ENCODE data around the gene ACOX3.
"Not testable (repeated sequence)": the region's sequence is repeated elsewhere in the genome, so short reads cannot be mapped to it uniquely, and the experiment has no call there.

The ACOX3 gene

DNA sequence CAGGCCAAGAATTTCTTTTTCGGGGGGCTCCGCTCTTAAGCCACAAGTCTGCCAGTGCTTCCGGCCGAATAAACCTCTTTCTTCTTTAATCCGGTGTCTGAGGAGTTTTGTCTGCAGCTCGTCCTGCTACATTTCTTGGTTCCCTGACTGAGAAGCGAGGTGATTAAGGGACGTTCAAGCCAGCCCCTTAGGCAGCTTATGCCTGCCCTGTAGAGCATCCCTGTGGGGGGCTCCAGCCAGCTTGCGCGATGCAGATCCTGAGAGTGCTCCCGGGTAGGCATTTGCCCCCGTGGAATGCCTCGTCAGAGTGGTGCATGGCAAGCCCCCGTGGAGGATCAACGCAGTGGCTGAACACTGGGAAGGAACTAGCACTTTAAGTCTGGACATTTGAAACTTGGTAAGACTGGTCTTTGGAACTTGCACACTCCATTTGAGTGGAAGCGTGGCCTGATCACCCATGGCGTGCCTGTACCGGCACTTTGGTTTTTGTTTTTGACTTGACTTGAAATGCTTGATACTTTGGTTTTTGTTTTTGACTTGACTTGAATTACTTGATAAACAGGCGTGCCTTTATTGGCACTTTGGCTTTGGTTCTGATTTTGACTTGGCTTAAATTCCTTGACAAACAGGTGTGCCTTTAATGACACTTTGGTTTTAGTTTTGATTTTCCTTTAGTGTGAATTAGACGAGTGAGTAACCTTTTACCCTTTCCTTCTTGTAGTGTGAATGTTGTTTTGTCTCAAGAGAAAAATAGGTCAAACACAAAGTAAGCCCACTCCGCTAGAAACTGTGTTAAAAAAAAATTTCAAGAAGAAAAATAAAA is 6.1 kb downstream of the ACOX3 start:
- DNase-seq (ENCODE audit: low read depth, low spot score) = no peak

GRCh38 chr4:8433136-8433535 is 7.4 kb downstream of the ACOX3 start:
- no peak for DNase-seq (ENCODE audit: low read depth, low spot score)

- no peak for DNase-seq (ENCODE audit: low read depth, low spot score)
Observed at GRCh38 chr4:8431553-8431952, 9.0 kb downstream of the ACOX3 start.

- DNase-seq (ENCODE audit: low read depth, low spot score) = peak; percentile 75
Observed at GRCh38 chr4:8428288-8429097, 12.0 kb downstream of the ACOX3 start.

GRCh38 chr4:8427761-8428287 is 12.7 kb downstream of the ACOX3 start:
- no peak for DNase-seq (ENCODE audit: low read depth, low spot score)

- DNase-seq (ENCODE audit: low read depth, low spot score) = no peak
Observed at GRCh38 chr4:8427262-8427661, 13.3 kb downstream of the ACOX3 start.

GRCh38 chr4:8422786-8423185 is 17.7 kb downstream of the ACOX3 start:
- DNase-seq (ENCODE audit: low read depth, low spot score) = no peak

- no peak for DNase-seq (ENCODE audit: low read depth, low spot score)
Observed at GRCh38 chr4:8422327-8422726, 18.2 kb downstream of the ACOX3 start.

DNA sequence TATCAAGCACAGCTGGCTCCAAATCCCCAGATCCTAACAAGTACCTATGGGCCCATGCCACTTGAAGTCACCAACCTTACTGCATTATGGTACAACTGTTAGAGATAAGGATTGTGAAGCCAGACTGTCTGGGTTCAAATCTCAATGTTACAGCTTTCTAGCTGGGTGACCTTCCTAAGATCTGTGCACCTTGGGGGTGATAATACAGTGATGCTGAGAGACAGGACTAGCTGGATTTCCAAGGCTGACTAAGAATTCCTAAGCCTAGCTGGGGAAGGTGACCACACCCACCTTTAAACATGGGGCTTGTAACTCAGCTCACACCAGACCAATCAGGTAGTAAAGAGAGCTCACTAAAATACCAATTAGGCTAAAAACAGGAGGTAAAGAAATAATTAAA is 20.4 kb downstream of the ACOX3 start:
- DNase-seq (ENCODE audit: low read depth, low spot score) = not testable (repeated sequence)

- no peak for DNase-seq (ENCODE audit: low read depth, low spot score)
Observed at GRCh38 chr4:8419222-8420041, 21.1 kb downstream of the ACOX3 start.

DNA sequence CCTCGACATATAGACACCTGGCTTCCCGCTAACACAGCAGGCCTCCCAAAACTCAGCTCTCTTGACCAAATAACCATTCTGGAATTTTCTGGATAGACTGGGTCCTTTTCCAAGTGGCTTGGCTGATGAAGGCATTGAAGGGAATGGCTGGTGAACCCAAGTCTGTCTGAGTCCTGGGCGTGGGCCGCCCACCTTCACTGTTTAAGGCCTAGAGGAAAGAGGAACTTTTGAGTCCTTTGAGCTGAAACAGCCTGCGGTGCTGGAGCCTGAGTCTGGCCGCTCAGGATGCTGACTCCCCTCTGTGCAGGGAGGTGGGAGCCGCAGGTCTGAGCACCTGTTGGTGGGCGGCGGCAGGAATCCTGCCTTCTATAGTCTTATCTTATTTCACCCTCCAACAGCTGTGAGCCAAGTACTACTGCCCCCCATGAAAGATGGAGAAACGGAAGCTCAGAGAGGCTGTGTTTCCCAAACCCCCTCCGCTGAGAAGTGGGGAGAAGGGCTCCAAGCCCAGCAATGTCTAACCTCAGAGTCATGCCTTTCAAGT is 23.4 kb downstream of the ACOX3 start:
- no peak for DNase-seq (ENCODE audit: low read depth, low spot score)

- DNase-seq (ENCODE audit: low read depth, low spot score) = no peak
Observed at GRCh38 chr4:8414377-8414776, 26.1 kb downstream of the ACOX3 start.

GRCh38 chr4:8412288-8412687 is 28.2 kb downstream of the ACOX3 start:
- DNase-seq (ENCODE audit: low read depth, low spot score) = no peak

DNA sequence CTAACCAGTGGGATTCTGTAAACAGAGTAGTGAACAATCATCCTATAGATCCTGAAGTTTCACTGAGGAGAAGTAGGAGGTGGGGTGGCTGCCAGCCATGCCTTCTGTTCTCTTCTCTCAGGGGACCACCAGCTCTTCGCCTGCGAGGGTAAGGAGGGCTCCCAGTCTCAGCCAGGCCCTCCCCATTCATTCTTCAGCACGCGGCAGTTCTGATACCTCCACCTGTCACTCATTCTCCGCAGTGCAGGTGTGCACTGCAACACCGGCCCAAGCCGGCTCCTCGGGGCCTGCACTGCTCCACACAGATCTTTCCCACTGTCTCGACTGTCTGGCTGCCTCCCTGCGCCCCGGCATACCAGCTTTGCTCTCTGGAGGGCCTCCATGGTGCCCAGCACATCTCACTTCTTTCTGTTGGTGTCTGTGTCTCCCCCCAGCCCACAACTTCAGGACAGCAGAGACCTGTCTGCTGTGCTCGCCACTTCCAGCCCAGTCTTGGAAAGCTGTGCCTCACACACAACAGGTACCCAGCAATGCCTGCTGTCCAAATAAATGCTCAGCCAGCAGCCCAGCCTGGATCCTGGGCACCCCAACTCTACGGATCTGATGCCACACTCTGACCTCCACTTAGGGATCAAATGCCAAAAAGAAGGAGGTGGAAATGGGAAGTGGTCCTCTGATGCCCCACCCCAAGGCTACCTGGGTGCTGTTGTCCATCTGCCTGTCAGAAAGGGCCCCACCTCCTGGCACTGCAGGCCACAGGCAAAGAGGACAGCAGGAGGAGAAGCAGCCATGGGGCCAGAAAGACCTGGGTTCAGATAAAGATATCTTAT is 29.0 kb downstream of the ACOX3 start:
- DNase-seq (ENCODE audit: low read depth, low spot score) = no peak

- peak; percentile 52 for DNase-seq (ENCODE audit: low read depth, low spot score)
Observed at GRCh38 chr4:8410641-8411271, 29.8 kb downstream of the ACOX3 start.

- DNase-seq (ENCODE audit: low read depth, low spot score) = no peak
Observed at GRCh38 chr4:8410066-8410625, 30.4 kb downstream of the ACOX3 start.

DNA sequence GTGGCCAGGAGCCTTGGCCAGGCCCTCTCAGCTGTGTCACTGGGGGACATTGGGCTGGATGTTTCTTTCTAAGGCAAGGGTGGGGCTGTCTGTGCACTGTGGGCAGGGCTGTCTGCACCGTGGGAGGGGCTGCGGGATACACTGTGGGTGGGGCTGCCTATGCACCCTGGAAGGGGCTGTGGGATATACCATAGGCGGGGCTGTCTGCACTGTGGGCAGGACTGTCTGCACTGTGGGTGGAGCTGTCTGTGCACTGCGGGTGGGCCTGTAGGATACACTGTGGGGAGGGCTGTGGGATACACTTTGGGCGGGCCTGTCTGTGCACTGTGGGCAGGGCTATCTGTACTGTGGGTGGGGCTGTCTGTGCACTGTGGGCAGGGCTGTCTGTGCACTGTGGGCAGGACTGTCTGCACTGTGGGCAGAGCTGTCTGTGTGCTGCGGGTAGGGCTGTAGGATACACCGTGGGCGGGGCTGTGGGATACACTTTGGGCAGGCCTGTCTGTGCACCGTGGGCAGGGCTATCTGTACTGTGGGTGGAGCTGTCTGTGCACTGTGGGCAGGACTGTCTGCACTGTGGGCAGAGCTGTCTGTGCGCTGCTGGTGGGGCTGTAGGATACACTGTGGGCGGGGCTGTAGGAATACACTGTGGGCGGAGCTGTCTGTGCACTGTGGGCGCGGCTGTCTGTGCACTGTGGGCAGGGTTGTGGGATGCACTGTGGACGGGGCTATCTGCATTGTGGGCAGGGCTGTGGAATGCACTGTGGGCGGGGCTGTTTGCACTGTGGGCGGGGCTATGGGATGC is 31.1 kb downstream of the ACOX3 start:
- DNase-seq (ENCODE audit: low read depth, low spot score) = no peak

- no peak for DNase-seq (ENCODE audit: low read depth, low spot score)
Observed at GRCh38 chr4:8407756-8408155, 32.8 kb downstream of the ACOX3 start.

DNA sequence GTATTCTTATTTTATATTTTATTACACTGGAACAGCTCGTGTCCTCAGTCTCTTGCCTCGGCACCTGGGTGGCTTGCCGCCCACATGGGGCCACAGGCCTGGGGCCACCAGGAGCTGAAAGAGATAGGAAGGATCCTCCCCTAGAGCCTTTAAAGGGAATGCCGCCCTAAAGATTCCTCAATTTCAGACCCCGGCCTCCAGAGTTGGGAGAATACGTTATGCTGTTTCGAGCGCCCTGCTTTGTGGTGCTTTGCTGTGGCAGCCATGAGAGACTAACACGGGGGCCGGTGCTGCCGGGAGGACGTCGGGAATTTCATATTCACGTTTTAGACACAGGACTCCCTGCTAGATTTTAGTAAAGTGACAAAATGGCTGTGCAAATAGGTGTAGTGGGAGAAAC is 33.2 kb downstream of the ACOX3 start:
- DNase-seq (ENCODE audit: low read depth, low spot score) = no peak
